ENCODE measurements around the gene SIMC1.
"Not testable (repeated sequence)": the region's sequence is repeated elsewhere in the genome, so short reads cannot be mapped to it uniquely, and the experiment has no call there.

DNA sequence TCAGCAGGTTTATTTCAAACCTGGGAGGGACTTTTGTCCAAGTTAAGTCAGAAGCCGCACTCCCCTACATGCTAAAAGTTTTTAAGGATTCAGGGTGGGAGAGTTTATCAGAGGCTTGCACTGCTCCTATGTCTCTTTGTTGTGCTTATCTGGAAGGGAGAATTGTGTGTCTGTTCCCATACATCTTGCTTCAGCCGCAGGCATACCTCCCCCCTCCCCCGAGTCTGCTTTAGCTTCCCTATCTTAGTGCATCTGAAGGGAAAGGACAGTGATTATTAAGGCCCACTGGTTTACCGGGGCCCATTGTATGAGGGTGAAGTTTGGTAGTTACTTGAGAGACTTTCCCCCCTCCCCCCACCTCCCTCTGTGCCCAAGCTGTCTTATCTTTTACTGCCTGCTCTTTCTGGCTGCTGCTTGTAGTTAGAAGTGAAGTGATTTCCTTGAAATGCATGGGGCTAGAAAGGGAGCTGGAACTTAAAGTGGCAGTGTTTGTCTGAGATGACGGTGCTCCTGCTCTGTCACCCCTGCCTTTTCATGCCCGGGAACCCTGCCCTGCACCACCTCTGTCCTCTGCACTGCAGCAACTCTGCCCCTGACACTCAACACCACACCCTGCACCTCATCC, 40.9 kb upstream of the SIMC1 start:
- TF ChIP-seq, protein P1, sequence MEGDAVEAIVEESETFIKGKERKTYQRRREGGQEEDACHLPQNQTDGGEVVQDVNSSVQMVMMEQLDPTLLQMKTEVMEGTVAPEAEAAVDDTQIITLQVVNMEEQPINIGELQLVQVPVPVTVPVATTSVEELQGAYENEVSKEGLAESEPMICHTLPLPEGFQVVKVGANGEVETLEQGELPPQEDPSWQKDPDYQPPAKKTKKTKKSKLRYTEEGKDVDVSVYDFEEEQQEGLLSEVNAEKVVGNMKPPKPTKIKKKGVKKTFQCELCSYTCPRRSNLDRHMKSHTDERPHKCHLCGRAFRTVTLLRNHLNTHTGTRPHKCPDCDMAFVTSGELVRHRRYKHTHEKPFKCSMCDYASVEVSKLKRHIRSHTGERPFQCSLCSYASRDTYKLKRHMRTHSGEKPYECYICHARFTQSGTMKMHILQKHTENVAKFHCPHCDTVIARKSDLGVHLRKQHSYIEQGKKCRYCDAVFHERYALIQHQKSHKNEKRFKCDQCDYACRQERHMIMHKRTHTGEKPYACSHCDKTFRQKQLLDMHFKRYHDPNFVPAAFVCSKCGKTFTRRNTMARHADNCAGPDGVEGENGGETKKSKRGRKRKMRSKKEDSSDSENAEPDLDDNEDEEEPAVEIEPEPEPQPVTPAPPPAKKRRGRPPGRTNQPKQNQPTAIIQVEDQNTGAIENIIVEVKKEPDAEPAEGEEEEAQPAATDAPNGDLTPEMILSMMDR (IDR thresholded peaks at IDR 0.05; ENCODE audit: insufficient read depth, low read depth, low read length) = not testable (repeated sequence)
- TF ChIP-seq EZH2 (IDR thresholded peaks at IDR 0.05; ENCODE audit: insufficient read depth, low read length) = not testable (repeated sequence)
